Dedifferentiated amniotic fluid mesenchymal stem cell (primary cell): Measurements from ENCODE around the gene C17orf114.
"Not testable (repeated sequence)": the region's sequence is repeated elsewhere in the genome, so short reads cannot be mapped to it uniquely, and the experiment has no call there.

Experiments
- DNase-seq: peaks from one replicate; pipeline ENCODE4 v3.0.0-alpha.2; 2016; ENCODE audit errors: extremely low spot score

C17orf114 gene

GRCh38 chr17:4802228-4802627, at the start of gene C17orf114:
Gene C17orf114 (minus strand): TSS chr17:4802328.
- no peak for DNase-seq

- no peak for DNase-seq
These were observed 49.0 kb upstream of the C17orf114 start for GRCh38 chr17:4851084-4851483.

GRCh38 chr17:4850246-4850645, 48.1 kb upstream of the C17orf114 start:
- no peak for DNase-seq

GRCh38 chr17:4849011-4849536, 46.9 kb upstream of the C17orf114 start:
- peak; percentile 90 for DNase-seq

GRCh38 chr17:4846635-4847390, 44.7 kb upstream of the C17orf114 start:
- no peak for DNase-seq

GRCh38 chr17:4845118-4845517, 43.0 kb upstream of the C17orf114 start:
- no peak for DNase-seq

- no peak for DNase-seq
These were observed 41.3 kb upstream of the C17orf114 start for GRCh38 chr17:4843321-4844000.

- peak; percentile 10 for DNase-seq
These were observed 40.2 kb upstream of the C17orf114 start for GRCh38 chr17:4842376-4842775.

- DNase-seq: no peak
These were observed 38.7 kb upstream of the C17orf114 start for GRCh38 chr17:4840893-4841242.

- DNase-seq: peak; percentile 26
These were observed 38.1 kb upstream of the C17orf114 start for GRCh38 chr17:4839965-4840892.

GRCh38 chr17:4839221-4839620, 37.1 kb upstream of the C17orf114 start:
- DNase-seq: peak; percentile 1

- DNase-seq: no peak
These were observed 36.2 kb upstream of the C17orf114 start for GRCh38 chr17:4838309-4838785.

- peak; percentile 12 for DNase-seq
These were observed 35.6 kb upstream of the C17orf114 start for GRCh38 chr17:4837471-4838308.

- DNase-seq: no peak
These were observed 34.1 kb upstream of the C17orf114 start for GRCh38 chr17:4836221-4836620.

GRCh38 chr17:4834681-4835020, 32.5 kb upstream of the C17orf114 start:
- DNase-seq: no peak

- peak; percentile 32 for DNase-seq
These were observed 32.0 kb upstream of the C17orf114 start for GRCh38 chr17:4833941-4834680.

- DNase-seq: peak; percentile 82
These were observed 31.2 kb upstream of the C17orf114 start, which contains the start of gene MINK1 for GRCh38 chr17:4833178-4833940. Gene MINK1 (plus strand): TSS chr17:4833340. CDS start chr17:4833584, 244 bp downstream.

- not testable (repeated sequence) for DNase-seq
These were observed 30.7 kb upstream of the C17orf114 start for GRCh38 chr17:4832829-4833177.

GRCh38 chr17:4827399-4827798, 25.3 kb upstream of the C17orf114 start:
- peak; percentile 6 for DNase-seq
